ENCODE measurements around the gene CANT1.

GRCh38 chr17:79020631-79021301 lies 11.2 kb upstream of the CANT1 start:
- no peak for TF ChIP-seq CTCF (IDR thresholded peaks at IDR 0.05; ENCODE audit: low read depth, low read length)
- no peak for TF ChIP-seq EZH2phosphoT487 (IDR thresholded peaks at IDR 0.05; ENCODE audit: low read depth)

All from OCI-LY3 (cell line).